ENCODE data around the gene CYFIP2. TPM values are rescaled to one million over a fixed set of nuclear protein-coding genes. Genes with fewer than 3 reads are reported as not detected.

The CYFIP2 gene
- polyA plus RNA-seq, 1 donor from 2014 or later: 59.7 TPM

DNA sequence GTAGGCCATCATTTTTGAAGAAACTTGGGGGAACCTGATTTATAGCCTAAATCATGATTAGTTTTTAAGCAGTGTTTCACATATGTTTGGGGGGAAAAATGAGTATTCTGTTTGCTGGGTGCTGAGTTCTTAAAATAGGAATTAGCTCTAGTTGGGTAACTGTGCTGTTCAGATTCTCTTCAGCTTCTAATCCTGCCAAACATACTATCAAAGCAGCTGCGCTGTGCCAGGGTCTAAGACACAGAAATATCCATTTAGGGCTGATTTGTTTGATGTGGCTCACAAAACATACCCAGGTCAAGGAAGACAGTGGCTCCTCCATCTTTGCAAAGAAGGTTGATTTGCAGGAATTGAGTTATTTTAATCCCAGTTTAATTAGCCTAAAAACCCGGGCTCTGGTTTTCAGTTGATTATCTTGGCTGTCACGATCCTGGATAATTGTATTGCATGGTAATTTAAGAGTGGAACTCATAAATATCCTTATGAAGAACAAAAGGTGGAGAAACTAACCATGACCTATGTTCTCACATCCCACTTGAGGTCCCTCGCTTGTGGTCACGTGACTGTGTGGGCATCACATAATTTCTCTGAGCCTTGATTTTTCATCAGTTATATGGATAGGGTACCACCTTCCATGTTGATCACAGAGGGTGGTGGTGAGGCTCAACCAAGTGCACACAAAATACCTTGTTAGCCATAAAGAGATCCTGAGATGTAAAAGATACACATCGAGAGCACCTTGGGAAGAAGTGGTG, 18.7 kb downstream of the CYFIP2 start:
- H3K27ac ChIP-seq (ENCODE audit: low read length): no peak overlapping the region
- no peaks in the 10 kb centered on the region for H3K9me3 ChIP-seq (ENCODE audit: low read length)
- no peak overlapping the region for H3K4me2 ChIP-seq (ENCODE audit: low read length)
- H2AFZ ChIP-seq (ENCODE audit: low read depth, low read length): no peak overlapping the region
- peaks cover 6% of the 10 kb centered on the region for H3K36me3 ChIP-seq (ENCODE audit: insufficient read depth, low read length)
- no peak overlapping the region for H3K4me3 ChIP-seq (ENCODE audit: low read length)
- no peak for TF ChIP-seq RAD21 (conservative IDR thresholded peaks at IDR 0.05)
- TF ChIP-seq POLR2AphosphoS5 (IDR thresholded peaks at IDR 0.05): no peak
- TF ChIP-seq MXI1 (conservative IDR thresholded peaks at IDR 0.05; ENCODE audit: poor library complexity, severe bottlenecking): no peak
- TF ChIP-seq TAF1 (IDR thresholded peaks at IDR 0.05; ENCODE audit: low read depth): no peak
- TF ChIP-seq SMC3 (conservative IDR thresholded peaks at IDR 0.05; ENCODE audit: poor library complexity): no peak
- TF ChIP-seq, protein P1, sequence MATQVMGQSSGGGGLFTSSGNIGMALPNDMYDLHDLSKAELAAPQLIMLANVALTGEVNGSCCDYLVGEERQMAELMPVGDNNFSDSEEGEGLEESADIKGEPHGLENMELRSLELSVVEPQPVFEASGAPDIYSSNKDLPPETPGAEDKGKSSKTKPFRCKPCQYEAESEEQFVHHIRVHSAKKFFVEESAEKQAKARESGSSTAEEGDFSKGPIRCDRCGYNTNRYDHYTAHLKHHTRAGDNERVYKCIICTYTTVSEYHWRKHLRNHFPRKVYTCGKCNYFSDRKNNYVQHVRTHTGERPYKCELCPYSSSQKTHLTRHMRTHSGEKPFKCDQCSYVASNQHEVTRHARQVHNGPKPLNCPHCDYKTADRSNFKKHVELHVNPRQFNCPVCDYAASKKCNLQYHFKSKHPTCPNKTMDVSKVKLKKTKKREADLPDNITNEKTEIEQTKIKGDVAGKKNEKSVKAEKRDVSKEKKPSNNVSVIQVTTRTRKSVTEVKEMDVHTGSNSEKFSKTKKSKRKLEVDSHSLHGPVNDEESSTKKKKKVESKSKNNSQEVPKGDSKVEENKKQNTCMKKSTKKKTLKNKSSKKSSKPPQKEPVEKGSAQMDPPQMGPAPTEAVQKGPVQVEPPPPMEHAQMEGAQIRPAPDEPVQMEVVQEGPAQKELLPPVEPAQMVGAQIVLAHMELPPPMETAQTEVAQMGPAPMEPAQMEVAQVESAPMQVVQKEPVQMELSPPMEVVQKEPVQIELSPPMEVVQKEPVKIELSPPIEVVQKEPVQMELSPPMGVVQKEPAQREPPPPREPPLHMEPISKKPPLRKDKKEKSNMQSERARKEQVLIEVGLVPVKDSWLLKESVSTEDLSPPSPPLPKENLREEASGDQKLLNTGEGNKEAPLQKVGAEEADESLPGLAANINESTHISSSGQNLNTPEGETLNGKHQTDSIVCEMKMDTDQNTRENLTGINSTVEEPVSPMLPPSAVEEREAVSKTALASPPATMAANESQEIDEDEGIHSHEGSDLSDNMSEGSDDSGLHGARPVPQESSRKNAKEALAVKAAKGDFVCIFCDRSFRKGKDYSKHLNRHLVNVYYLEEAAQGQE (IDR thresholded peaks at IDR 0.05; ENCODE audit: borderline replicate concordance): no peak
- H3K79me2 ChIP-seq (replicated peaks; ENCODE audit: insufficient read depth, low read length): peaks cover 31% of the 10 kb centered on the region
- H3K9ac ChIP-seq (ENCODE audit: low read length): no peak overlapping the region
- no peaks in the 10 kb centered on the region for H3K9me2 ChIP-seq (ENCODE audit: insufficient read depth, low read length)
- no peaks in the 10 kb centered on the region for H3K27me3 ChIP-seq (ENCODE audit: insufficient read depth, low read depth, low read length)
- no peaks in the 10 kb centered on the region for H4K20me1 ChIP-seq (ENCODE audit: insufficient read depth)
- H3F3A ChIP-seq (ENCODE audit: insufficient read depth, low read length, poor library complexity, severe bottlenecking): no peaks in the 10 kb centered on the region

DNA sequence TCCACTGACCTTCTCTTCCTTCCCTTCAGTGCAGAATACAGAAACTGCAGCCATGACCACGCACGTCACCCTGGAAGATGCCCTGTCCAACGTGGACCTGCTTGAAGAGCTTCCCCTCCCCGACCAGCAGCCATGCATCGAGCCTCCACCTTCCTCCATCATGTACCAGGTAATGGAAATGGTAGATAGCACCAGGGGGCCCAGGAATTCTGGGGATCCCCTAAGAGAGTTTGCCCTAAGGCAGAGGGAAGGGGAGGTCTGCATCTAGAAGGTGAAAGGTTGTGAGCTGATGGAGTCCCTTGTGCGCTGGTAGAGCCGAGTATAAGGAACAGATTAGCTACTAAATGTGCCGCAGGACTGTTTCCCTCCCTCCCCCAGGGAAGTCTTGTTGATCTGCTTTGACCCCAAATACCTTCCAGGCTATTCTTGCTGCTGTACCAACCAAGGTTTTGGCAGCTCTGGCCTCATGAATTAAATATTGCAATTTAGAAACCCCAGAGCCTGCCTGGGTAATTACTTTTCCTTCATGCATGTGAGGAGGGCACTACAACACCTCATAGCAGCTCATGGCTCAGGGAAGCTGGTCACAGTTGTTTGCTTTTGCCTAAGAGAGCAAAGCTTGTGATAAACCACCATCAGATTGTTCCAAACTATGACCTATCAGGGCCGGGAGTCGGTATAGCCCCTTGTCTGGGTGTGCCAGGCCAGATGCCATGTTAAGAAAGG, 19.6 kb downstream of the CYFIP2 start:
- TF ChIP-seq, protein P1 (IDR thresholded peaks at IDR 0.05; ENCODE audit: borderline replicate concordance): no peak
- no peak for TF ChIP-seq MXI1 (conservative IDR thresholded peaks at IDR 0.05; ENCODE audit: poor library complexity, severe bottlenecking)
- TF ChIP-seq SMC3 (conservative IDR thresholded peaks at IDR 0.05; ENCODE audit: poor library complexity): no peak
- no peak for TF ChIP-seq TAF1 (IDR thresholded peaks at IDR 0.05; ENCODE audit: low read depth)
- no peak for TF ChIP-seq EP300 (conservative IDR thresholded peaks at IDR 0.05; ENCODE audit: poor library complexity, severe bottlenecking)
- no peak for TF ChIP-seq RAD21 (conservative IDR thresholded peaks at IDR 0.05)
- no peak for TF ChIP-seq EZH2 (IDR thresholded peaks at IDR 0.05; ENCODE audit: borderline replicate concordance, insufficient read depth, low read length, poor library complexity, severe bottlenecking)
- TF ChIP-seq POLR2AphosphoS5 (IDR thresholded peaks at IDR 0.05): no peak
- TF ChIP-seq, protein P2, sequence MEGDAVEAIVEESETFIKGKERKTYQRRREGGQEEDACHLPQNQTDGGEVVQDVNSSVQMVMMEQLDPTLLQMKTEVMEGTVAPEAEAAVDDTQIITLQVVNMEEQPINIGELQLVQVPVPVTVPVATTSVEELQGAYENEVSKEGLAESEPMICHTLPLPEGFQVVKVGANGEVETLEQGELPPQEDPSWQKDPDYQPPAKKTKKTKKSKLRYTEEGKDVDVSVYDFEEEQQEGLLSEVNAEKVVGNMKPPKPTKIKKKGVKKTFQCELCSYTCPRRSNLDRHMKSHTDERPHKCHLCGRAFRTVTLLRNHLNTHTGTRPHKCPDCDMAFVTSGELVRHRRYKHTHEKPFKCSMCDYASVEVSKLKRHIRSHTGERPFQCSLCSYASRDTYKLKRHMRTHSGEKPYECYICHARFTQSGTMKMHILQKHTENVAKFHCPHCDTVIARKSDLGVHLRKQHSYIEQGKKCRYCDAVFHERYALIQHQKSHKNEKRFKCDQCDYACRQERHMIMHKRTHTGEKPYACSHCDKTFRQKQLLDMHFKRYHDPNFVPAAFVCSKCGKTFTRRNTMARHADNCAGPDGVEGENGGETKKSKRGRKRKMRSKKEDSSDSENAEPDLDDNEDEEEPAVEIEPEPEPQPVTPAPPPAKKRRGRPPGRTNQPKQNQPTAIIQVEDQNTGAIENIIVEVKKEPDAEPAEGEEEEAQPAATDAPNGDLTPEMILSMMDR (IDR thresholded peaks at IDR 0.05; ENCODE audit: poor library complexity, severe bottlenecking): no peak
- Histone ChIP-seq H3F3A (ENCODE audit: insufficient read depth, low read length, poor library complexity, severe bottlenecking) (no peaks in the 10 kb centered on the region), H3K27ac (ENCODE audit: low read length) (no peak overlapping the region), H3K36me3 (ENCODE audit: insufficient read depth, low read length) (peaks cover 6% of the 10 kb centered on the region), H4K20me1 (ENCODE audit: insufficient read depth) (no peaks in the 10 kb centered on the region), H3K4me2 (ENCODE audit: low read length) (no peak overlapping the region), H3K9me2 (ENCODE audit: insufficient read depth, low read length) (no peaks in the 10 kb centered on the region), H2AFZ (ENCODE audit: low read depth, low read length) (no peak overlapping the region), H3K9ac (ENCODE audit: low read length) (no peak overlapping the region), H3K9me3 (ENCODE audit: low read length) (no peaks in the 10 kb centered on the region), H3K79me2 (replicated peaks; ENCODE audit: insufficient read depth, low read length) (peaks cover 27% of the 10 kb centered on the region), H3K4me3 (ENCODE audit: low read length) (no peak overlapping the region), H3K27me3 (ENCODE audit: insufficient read depth, low read depth, low read length) (no peaks in the 10 kb centered on the region)
